SK-N-SH treated with all-trans-retinoic acid at 6 μM for 48 hours (cell line): ENCODE results near the gene MT1M.

Experiments used
- ATAC-seq: fragments of 200-7000 bp; cut with Tn5 transposase; 3 replicates; pipeline ENCODE4 v1.9.1; 2020; ENCODE audit warnings: mild to moderate bottlenecking, moderate library complexity
- ARNTL ChIP-seq: fragments of 450-650 bp; formaldehyde crosslinking; IDR thresholded peaks from 2 replicates; pipeline ENCODE4 v1.5.0; 2020; ENCODE audit warnings: low read depth, mild to moderate bottlenecking, moderate library complexity, borderline replicate concordance
- BACH2 ChIP-seq: fragments of 250-450 bp; sonication (Bioruptor Pico); IDR thresholded peaks from 2 replicates; pipeline ENCODE4 v1.9.0; 2021; ENCODE audit warnings: mild to moderate bottlenecking, borderline replicate concordance
- CREB5 ChIP-seq: fragments of 250-450 bp; sonication (Bioruptor Pico); IDR thresholded peaks from 2 replicates; pipeline ENCODE4 v1.5.1; 2020; ENCODE audit warnings: low read depth, mild to moderate bottlenecking, moderate library complexity
- CSDC2 ChIP-seq: fragments of 250-450 bp; sonication (Bioruptor Pico); IDR thresholded peaks from 2 replicates; pipeline ENCODE4 v1.5.0; 2020; ENCODE audit warnings: mild to moderate bottlenecking, moderate library complexity
- CSRNP3 ChIP-seq: fragments of 250-450 bp; sonication (Bioruptor Pico); IDR thresholded peaks from 2 replicates; pipeline ENCODE4 v1.5.1; 2021; ENCODE audit warnings: mild to moderate bottlenecking, moderate library complexity
- ESRRG ChIP-seq: fragments of 250-450 bp; sonication (Bioruptor Pico); IDR thresholded peaks from 2 replicates; pipeline ENCODE4 v1.6.1; 2021; ENCODE audit warnings: mild to moderate bottlenecking
- GLIS3 ChIP-seq: fragments of 250-450 bp; sonication (Bioruptor Pico); IDR thresholded peaks from 2 replicates; pipeline ENCODE4 v1.5.0; 2020; ENCODE audit warnings: mild to moderate bottlenecking, moderate library complexity
- ISL1 ChIP-seq: fragments of 250-450 bp; sonication (Bioruptor Pico); IDR thresholded peaks from 2 replicates; pipeline ENCODE4 v2.1.2; 2022; ENCODE audit warnings: mild to moderate bottlenecking, moderate library complexity
- PATZ1 ChIP-seq: fragments of 250-450 bp; sonication (Bioruptor Pico); IDR thresholded peaks from 2 replicates; pipeline ENCODE4 v1.8.0; 2020; ENCODE audit warnings: mild to moderate bottlenecking, moderate library complexity, borderline replicate concordance
- POU6F1 ChIP-seq: fragments of 250-450 bp; sonication (Bioruptor Pico); IDR thresholded peaks from 2 replicates; pipeline ENCODE4 v1.8.0; 2021; ENCODE audit warnings: low read depth, mild to moderate bottlenecking, moderate library complexity, borderline replicate concordance
- PPARA ChIP-seq: fragments of 250-450 bp; sonication (Bioruptor Pico); IDR thresholded peaks from 2 replicates; pipeline ENCODE4 v1.5.0; 2020; ENCODE audit warnings: mild to moderate bottlenecking, borderline replicate concordance
- RARB ChIP-seq: fragments of 250-450 bp; sonication (Bioruptor Pico); IDR thresholded peaks from 2 replicates; pipeline ENCODE4 v1.8.0; 2021; ENCODE audit warnings: mild to moderate bottlenecking, moderate library complexity
- SNAI2 ChIP-seq: fragments of 250-450 bp; sonication (Bioruptor Pico); IDR thresholded peaks from 2 replicates; pipeline ENCODE4 v1.5.0; 2020; ENCODE audit warnings: mild to moderate bottlenecking, moderate library complexity
- TCF4 ChIP-seq: fragments of 250-450 bp; sonication (Bioruptor Pico); IDR thresholded peaks from 2 replicates; pipeline ENCODE4 v1.8.0; 2021; ENCODE audit warnings: mild to moderate bottlenecking, moderate library complexity, borderline replicate concordance
- TOX ChIP-seq: fragments of 250-450 bp; sonication (Bioruptor Pico); IDR thresholded peaks from 2 replicates; pipeline ENCODE4 v1.8.0; 2021; ENCODE audit warnings: mild to moderate bottlenecking, moderate library complexity, borderline replicate concordance
- TSHZ2 ChIP-seq: fragments of 250-450 bp; sonication (Bioruptor Pico); IDR thresholded peaks from 2 replicates; pipeline ENCODE4 v1.5.0; 2020; ENCODE audit warnings: mild to moderate bottlenecking, moderate library complexity
- ZC3H10 ChIP-seq: fragments of 250-450 bp; sonication (Bioruptor Pico); IDR thresholded peaks from 2 replicates; pipeline ENCODE4 v1.5.1; 2021; ENCODE audit warnings: mild to moderate bottlenecking, moderate library complexity
- ZFP3 ChIP-seq: fragments of 250-450 bp; sonication (Bioruptor Pico); IDR thresholded peaks from 2 replicates; pipeline ENCODE4 v1.5.0; 2020; ENCODE audit warnings: mild to moderate bottlenecking, moderate library complexity
- ZFP30 ChIP-seq: fragments of 450-650 bp; formaldehyde crosslinking; IDR thresholded peaks from 2 replicates; pipeline ENCODE4 v1.5.0; 2022; ENCODE audit warnings: mild to moderate bottlenecking, moderate library complexity
- ZNF565 ChIP-seq: fragments of 450-650 bp; formaldehyde crosslinking; conservative IDR thresholded peaks from 2 replicates; pipeline ENCODE4 v1.5.0; 2020; ENCODE audit warnings: low read depth, mild to moderate bottlenecking, moderate library complexity
- ZNF70 ChIP-seq: fragments of 450-650 bp; formaldehyde crosslinking; IDR thresholded peaks from 2 replicates; pipeline ENCODE4 v1.5.0; 2020; ENCODE audit warnings: mild to moderate bottlenecking, moderate library complexity
- ZNF8 ChIP-seq: fragments of 450-650 bp; formaldehyde crosslinking; IDR thresholded peaks from 2 replicates; pipeline ENCODE4 v1.5.0; 2020; ENCODE audit warnings: mild to moderate bottlenecking, moderate library complexity

The MT1M gene

GRCh38 chr16:56626685-56627084 is 5.8 kb upstream of the MT1M start:
- ATAC-seq = no peak
- no peak for TF ChIP-seq TCF4 (CRISPR knock-in tag)
- no peak for TF ChIP-seq ZC3H10
- no peak for TF ChIP-seq ZFP30 (CRISPR knock-in tag)
- no peak for TF ChIP-seq ARNTL (CRISPR knock-in tag)
- no peak for TF ChIP-seq ISL1 (CRISPR knock-in tag)

GRCh38 chr16:56628486-56629350 is 3.7 kb upstream of the MT1M start:
- ATAC-seq = no peak
- TF ChIP-seq ZNF70 (no peak), PPARA (CRISPR knock-in tag) (no peak), ESRRG (CRISPR knock-in tag) (no peak), CREB5 (CRISPR knock-in tag) (no peak), ZC3H10 (no peak), POU6F1 (CRISPR knock-in tag) (no peak), BACH2 (CRISPR knock-in tag) (no peak), TSHZ2 (CRISPR knock-in tag) (no peak), ZFP30 (CRISPR knock-in tag) (no peak), SNAI2 (CRISPR knock-in tag) (no peak), GLIS3 (CRISPR knock-in tag) (no peak), ZNF565 (no peak), RARB (CRISPR knock-in tag) (no peak), CSDC2 (no peak), PATZ1 (CRISPR knock-in tag) (no peak), ZNF8 (CRISPR knock-in tag) (no peak), TOX (CRISPR knock-in tag) (no peak), ISL1 (CRISPR knock-in tag) (no peak)
- TF ChIP-seq, all 23 proteins: peak for 0

GRCh38 chr16:56629531-56629930 is 2.9 kb upstream of the MT1M start:
- ATAC-seq = no peak
- no peak for TF ChIP-seq ZNF70
- no peak for TF ChIP-seq POU6F1 (CRISPR knock-in tag)
- TF ChIP-seq ARNTL (CRISPR knock-in tag) = no peak
- TF ChIP-seq ZC3H10 = no peak
- no peak for TF ChIP-seq CSDC2
- TF ChIP-seq CREB5 (CRISPR knock-in tag) = no peak
- TF ChIP-seq ISL1 (CRISPR knock-in tag) = no peak
- TF ChIP-seq TOX (CRISPR knock-in tag) = no peak
- TF ChIP-seq ZFP3 = no peak
- TF ChIP-seq GLIS3 (CRISPR knock-in tag) = no peak
- TF ChIP-seq ZNF8 (CRISPR knock-in tag) = no peak
- TF ChIP-seq CSRNP3 = no peak
- no peak for TF ChIP-seq RARB (CRISPR knock-in tag)
- TF ChIP-seq BACH2 (CRISPR knock-in tag) = no peak
- no peak for TF ChIP-seq PATZ1 (CRISPR knock-in tag)
- TF ChIP-seq, all 23 proteins: peak for 0
